Activated CD8-positive, alpha-beta memory T cell treated with anti-CD3 and anti-CD28 coated beads for 48 hours (primary cell): ENCODE results near the gene TCIRG1.

Experiments used
- DNase-seq, 3 experiments: peaks; one replicate each; pipeline ENCODE4 v3.0.0-alpha.2; 2020; ENCODE audit warnings: low read depth in 2 of 3, low spot score in 2 of 3

TCIRG1 gene

DNA sequence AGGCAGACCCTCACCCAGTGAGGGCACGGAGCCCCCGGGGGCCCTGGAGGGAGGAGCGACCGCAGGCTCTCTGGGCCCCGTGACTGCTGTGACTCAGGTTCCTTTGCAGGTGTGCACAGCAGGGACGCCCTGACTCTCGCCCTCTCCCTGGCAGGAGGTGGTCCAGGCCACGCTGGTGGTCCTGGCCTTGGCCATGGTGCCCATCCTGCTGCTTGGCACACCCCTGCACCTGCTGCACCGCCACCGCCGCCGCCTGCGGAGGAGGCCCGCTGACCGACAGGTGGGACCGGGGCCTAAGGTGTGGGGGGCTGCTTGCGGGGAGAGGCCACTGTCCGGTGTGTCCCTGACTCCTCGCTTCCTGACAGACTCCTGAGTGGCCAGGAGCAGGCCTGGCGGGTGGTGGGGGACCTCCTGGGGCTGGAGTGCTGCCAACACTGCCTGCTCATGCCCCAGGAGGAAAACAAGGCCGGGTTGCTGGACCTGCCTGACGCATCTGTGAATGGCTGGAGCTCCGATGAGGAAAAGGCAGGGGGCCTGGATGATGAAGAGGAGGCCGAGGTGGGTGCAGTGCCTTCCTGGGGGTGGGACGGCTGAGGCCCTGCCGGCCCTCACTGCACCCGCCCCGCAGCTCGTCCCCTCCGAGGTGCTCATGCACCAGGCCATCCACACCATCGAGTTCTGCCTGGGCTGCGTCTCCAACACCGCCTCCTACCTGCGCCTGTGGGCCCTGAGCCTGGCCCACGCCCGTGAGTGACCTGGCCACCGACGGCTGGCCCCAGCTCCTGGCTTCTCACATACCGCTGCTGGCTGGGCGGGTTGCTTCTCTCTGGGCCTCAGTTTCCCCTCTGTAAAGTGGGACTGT lies 10.9 kb downstream of the TCIRG1 start:
- no peak for DNase-seq

DNA sequence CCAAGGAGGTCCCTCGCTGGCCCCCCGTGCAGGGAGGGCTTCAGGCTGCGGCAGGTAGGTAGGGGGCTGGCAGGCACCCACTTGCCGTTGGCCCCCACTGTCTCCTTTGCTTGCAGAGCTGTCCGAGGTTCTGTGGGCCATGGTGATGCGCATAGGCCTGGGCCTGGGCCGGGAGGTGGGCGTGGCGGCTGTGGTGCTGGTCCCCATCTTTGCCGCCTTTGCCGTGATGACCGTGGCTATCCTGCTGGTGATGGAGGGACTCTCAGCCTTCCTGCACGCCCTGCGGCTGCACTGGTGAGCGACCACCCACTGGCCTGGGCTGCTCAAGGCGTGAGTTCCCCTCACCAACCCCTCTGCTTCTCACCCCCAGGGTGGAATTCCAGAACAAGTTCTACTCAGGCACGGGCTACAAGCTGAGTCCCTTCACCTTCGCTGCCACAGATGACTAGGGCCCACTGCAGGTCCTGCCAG lies 11.6 kb downstream of the TCIRG1 start:
- no peak for DNase-seq

DNA sequence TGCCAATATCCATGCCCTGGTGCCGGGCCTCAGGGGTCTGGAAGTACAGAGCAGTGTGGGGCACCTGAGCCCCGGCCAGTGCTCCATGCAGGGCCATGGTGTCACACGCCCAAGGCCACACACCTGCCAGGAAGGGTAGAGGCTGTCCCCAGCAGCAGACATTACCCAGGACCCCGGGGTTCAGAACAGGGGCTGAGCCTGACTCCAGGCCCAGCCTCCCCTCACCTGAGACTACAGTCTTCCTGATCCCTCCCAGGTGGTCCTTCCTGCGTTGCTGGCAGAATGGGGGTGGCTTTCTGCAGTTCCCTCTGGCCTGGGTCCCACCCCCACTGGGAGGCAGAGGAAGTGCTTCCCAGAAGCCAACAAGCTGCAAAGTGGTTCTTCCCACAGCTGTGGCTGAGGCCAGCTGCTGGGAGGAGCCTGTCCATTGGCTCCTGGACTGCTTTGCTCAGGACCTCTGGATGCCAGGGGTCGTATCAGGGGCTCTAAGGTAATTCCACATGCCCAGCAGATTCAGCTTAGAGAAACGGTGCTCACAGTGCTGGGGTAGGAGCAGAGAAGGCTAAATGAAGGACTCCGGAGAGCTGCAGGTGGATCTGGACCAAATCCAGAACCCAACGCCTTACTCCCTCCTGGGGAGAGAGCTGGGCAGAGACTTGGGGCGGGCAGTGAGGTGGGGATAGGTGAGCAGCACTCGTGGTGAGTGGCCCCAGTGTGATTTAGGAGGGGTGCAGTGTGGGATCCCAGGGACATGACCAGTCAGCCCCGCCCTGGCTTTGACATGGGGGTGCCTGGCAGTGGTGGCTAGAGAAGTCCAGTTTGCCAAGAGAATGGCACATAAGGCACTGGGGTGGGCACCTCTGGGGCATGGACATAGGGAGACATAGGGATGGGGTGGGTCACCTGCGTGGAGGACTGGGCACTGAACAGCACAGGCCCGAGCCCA lies 12.6 kb downstream of the TCIRG1 start:
- no peak for DNase-seq

DNA sequence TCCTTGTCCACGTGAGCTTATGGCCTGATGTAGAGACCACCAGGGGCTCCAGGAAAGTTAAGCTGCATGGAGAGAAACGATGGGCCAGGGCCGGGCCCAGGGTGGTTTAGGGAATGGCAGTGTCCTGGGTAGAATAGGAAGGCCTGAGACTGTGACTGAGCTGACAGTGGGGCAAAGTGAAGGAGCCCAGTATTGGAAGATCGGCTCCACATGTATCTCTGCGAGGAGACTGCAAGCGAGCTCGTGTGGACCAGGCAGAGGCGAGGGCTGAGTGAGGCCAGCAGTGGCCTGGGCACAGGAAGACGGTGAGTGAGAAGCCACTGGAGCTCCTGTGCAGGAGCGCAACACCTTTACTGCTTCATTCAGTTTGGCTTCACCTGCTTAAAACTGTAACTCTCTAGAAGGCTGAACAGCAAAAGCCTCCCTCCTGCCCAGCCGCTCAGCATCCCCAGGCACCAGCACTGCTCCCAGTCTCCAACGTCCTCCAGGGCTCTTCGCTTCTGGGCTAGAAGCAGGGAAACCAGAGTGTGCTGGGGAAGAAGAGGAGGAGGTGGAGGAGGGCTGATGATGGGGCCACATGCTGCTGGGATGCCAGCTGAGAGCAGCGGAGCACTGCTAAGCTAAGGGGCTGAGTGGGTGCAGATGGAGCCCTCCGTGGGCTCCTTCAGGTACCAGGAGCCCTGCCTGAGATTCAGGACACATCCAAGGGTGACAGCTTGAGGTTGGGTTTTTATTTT lies 13.5 kb downstream of the TCIRG1 start:
- no peak for DNase-seq

DNA sequence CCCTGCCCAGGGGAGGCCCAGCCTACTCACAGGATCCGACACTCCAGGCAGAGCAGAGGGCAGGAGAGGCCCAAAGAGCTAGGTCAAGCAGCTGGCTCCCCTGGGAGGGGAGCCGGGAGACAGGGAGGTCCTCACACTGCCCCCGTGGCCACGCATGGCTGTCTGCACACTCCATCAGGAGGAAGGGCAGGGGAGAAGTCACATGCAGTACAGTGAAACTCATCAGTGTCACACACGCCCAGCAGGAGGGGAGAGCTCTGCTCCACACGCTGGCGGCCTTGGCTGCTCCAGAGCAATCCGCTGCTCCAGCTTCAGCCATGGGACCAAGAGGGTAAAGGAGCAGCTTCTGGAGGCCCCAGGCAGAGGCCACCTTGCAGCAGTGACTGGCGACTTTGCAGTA lies 14.3 kb downstream of the TCIRG1 start:
- DNase-seq = no peak

DNA sequence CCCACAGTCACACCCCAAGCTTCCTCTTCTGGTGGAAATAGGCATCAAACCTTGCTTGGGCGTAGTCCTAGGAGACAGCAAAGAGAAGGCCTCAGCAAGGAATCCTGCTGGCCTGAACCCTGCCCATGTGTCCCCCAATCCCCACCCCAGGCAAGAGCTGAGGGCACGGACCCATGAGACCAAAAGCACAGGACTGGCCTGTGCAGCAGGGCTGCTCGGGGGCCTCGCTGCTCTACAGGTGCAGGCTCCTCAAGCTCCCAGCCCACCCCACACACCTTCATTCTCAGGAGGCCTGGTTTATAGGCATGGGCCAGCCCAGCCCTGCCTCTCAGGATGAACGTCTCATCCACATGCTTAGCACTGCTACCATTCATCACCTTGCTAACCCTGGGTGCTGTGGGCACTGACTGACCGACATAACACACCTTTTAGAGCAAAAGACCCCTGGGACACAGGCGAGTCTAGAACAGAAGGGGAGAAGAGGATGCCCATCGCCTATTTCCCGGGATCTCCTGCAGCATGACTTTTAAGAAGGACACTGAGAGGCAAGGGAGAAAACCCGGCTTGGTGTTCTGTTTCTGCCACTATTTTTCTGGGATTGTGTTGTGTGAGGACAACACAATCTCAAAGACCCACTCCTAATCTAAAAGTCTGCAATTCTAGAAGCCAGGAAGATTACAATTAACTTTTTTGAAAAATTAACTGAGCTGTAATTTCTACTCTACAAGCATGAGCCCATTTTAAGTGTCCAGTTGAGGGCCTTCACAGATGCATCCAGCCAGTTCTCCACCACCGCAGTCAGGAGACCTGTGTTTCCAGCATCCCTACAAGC lies 15.4 kb downstream of the TCIRG1 start:
- DNase-seq = no peak

DNA sequence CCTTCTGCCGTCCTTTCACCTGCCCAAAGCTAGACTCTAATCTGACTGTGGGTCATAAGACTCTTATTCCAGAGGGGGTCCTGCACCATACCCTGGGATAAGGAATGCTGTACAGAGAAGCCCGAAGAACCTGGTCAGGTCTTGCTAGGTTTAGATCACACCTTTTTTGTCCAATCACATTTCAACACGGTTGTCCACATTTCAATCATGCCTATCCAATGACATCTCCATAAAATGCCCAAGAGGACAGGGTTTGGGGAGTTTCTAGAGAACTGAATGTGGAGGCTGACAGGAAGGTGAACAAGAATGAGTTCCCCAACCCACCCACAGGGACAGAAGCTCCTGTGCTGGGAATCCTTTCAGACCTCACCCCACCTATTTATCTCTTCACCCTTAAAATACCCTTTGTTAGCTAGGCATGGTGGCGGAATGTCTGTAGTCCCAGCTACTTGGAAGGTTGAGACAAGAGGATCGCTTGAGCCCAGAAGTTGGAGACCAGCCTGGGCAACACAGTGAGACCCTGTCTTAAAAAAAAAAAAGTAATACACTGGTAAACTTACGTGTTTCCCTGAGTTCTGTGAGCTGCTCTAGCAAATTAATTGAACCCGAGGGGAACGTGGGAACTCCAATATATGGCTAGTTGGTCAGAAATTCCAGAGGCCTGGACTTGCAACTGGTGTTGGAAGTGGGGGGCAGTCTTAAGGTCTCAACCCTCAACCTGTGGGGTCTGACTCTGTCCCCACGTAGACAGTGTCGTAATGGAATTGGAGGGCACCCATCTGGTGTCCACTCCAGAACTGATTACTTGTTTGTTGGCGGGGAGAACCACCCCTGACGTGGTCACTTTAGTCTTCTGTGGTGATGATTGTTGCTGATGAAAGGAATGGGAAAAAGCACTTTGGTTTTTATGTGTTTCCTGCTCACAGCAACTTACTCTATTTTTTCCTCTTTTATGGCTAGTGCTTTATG lies 17.8 kb downstream of the TCIRG1 start:
- DNase-seq = no peak

DNA sequence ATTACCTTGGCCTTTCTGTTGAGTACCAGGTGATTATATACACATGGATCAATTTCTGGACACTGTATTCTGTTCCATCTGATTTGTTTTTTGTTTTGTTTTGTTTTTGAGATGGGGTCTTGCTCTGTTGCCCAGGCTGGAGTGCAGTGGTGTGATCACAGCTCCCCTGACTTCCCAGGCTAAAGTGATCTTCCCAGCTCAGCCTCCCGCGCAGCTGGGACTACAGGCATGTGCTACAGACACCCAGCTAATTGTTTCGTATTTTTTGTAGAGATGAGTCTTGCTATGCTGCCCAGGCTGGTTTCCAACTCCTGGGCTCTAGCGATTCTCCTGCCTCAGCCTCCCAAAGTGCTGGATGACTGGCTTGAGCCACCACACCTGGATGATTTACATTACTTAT lies 19.0 kb downstream of the TCIRG1 start:
- no peak for DNase-seq

DNA sequence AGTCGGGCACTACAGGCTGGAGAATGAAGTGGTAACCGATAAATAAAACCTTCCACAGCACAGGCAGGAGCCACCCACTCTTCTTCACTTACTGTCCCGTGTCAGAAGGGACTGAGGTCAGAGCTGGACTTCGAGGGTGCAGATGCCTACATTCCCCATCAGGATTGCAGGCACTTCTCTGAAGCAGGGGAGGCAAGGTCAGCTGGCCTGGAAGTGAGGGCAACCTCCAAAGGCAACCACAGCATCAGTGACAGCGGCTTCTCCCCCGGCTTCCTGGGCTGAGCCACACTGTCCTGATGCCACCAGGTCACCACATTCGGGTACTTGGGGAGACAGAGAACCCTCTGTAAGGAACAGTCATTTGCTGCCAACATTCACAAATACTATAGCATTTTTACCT lies 22.7 kb downstream of the TCIRG1 start:
- no peak for DNase-seq

DNA sequence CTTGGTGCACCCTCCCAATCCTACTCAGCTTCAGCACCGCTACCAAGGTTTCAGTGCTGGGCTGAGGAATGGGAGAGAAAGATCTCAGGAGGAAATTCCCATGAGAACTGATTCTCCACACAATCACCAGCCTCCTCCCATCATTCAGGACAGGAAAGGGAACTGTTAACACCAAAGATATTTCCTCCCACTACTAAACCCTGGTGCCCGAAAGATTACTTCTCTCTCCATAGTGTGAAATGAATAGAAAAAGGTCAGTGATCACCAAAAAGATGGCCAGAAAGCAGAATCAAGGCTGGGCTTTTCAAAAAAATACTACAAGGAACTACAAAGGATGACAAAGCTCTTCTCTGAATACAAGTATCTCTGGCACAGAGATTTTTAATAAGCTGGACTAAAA lies 26.1 kb downstream of the TCIRG1 start:
- no peak for DNase-seq

DNA sequence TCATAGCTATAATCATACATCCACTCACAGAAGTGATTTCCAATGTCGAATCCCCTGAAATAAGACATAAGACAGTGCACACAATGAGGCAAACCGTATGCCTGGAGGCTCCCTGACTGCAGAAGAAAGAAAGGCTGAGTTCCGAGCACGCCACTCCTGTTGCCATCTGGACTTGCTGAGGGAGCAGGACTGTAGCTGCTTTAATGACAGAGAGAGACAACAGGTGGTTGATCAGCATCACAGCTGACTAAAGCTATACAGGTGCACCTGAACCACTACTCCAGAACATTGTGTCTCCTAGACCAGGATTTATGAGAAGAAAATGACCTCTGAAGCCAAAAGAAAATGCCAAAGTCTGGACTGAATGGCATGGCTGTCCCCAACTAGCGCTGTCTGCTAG lies 27.0 kb downstream of the TCIRG1 start:
- no peak for DNase-seq

DNA sequence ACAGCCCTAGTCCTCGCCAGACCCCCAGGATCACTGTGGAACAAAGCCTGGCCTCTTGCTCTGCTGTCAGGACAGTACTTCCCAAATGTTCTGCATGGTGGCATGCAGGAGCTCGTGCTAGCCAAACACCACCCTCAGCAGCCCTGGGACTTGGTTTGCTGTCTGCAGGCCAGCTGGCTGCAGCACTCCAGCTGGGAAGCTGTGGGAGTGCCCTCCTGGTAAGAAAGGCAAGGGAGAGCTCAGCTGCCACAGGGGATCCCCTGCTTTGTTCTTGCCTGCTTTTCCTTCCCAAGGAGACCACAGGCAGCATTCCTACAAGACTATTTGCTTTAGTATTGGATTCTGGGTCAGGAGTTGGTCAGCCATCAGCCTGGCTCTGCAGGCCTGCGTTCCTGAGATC lies 27.9 kb downstream of the TCIRG1 start:
- DNase-seq = no peak

DNA sequence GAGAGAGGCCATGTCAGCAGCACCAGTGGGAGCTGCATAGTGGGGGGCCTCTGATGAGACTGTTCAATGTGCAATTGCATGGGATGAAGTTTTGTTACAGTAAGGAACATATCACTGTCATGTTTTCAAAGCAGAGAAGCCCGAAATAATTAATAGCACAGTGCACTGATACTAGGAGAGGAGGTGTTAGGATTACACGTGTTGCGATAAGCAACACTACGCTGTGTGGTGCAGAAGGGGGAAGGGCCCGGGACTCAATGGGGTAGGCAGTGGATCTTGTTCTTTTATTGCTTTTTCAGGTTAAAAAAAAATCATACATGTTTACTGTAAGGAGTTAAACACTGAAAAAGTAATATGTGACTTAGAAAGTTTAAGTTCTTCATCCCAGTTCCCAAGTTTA lies 29.2 kb downstream of the TCIRG1 start:
- DNase-seq = no peak

DNA sequence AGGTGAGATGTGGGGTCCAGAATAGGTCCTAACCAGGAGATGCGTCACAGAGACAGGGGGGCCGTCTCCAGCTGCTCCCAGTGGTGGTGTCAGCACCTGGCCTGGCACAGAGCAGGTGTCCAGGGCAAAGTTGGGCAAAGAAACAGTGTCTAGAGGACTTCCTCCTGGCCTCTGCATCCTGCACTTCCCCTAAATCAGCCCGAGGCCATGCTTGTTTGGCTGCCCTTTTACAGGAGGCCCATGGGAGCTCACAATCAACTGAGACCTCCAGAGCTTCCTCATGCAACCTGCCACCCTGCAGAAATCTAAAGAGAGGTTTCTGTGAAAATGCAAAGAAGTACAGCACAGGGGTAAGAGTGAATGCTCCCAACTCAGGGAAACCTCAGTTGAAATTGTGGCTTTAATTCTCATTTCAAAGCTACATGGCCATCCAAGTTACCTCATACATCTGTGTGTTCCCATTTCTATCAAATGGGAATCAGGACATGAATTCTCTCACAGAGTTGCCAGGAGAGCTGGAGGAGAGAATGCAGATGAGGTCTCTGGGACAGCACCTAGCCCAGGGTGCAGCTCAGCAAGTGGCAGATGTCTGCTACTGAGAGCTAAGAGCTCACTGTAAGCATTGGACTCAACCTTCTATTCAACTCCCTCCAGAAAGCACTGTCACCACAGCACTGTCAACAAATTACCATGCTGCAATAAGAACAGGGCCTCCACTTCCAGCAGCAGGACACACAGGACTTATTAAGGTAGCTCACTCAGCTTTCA lies 32.6 kb downstream of the TCIRG1 start:
- no peak for DNase-seq

DNA sequence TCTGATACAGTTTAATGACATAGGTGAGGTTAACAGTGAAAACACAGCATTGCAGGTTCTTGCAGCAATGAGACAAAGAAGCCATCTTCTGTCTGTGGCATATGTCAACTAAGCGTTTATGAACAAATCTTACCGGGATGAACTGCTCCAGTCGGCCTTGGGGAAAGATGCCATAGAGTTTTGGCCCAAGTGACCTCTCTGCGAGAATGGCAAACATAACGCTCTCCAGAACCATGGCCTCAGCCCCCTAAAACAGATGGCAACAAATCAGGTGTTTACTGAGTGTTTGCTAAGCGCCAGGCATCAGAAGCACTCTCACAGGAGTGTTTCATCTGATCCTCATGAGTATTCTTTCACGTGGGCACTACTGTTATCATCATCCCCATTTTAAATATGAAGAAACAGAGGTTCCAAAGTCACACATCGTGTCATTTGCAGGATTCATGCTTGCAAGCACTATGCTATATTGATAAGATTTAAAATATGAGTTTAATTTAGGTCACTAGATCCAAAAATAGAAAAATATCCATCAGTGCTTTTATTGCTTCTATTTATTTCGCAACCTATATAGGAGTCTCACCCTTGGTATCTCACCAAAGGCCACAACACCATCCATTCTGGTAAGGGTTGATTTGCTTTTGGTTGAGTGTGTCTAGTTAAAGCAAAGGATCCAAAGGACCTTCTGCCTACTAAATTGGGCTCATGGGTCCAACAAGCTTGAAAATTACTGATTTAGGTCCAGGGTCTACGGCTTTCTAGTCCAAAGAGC lies 35.9 kb downstream of the TCIRG1 start:
- no peak for DNase-seq

DNA sequence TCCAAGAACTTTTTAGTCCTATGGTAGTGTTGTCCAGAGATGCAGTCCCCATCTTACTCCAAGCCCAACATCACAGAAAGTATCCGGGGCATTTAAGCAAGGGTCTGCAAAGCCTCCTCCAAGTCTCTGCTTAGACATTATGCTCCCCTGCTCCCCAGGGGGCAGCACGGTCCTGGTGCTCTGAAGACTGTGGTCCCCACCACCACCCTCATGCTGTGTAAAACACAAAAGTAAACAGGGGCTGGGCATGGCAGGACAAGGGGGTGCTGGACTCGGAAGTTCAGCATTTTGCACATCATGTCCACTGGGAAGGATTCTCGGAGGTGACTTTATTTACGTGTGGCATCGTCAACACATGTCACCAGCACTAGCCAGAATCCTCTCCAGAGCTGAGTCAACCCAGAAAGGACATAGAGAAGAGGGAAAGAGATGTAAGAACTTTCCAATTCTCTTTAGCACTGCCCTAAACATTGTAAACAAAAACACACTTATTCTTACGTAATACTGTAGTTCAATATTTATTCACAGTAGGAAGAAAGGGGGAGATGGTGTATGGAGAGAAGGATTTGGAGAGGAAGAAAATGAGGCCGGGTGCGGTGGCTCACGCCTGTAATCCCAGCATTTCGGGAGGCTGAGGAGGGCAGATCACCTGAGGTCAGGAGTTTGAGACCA lies 37.7 kb downstream of the TCIRG1 start:
- DNase-seq = no peak
